Measurements from ENCODE around the gene TSHZ3. TPM values are rescaled to one million over a fixed set of nuclear protein-coding genes. Genes with fewer than 3 reads are reported as not detected.

Gene TSHZ3
- total RNA-seq, 4 donors from 2014 or later = 3.2 to 65.5 (median 27.9) TPM

DNA sequence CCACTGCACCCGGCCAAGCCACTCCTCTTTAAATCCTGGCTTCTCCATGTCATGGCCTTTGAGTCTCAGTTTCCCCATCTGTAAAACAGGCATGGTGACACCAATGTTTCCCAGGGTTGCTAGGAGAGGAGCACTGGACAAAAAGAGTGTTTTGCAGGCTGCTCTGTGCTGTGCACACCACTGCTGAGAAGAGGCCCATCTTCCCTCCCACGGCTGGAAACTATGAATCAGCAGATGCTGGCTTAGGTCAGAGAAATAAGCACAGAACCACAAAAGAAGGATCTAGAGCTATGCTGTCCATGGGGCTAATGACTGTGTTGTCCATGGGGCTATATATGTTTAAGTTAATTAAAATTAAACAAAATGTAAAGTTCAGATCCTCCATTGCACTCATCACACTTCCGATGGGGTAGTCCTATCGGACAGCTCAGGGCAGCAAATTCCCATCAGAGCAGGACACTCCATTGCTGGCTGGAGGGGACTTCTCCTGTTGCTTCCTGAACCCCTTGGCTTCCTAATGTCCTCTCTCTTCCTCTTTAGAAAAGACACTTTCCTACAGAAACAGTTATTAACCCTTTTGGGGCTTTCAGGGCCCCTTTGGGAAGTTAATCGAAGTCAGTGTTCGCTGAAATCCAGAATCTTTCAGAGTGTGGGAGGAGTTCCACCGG lies 37.1 kb downstream of the TSHZ3 start:
- Histone ChIP-seq H3K4me1 (peaks cover 9 to 10% of the 10 kb centered on the region in 2 donors), H3K27ac (peak overlapping the region; percentile 44 to 47), H3K4me3 (no peak overlapping the region), H3K27me3 (no peaks in the 10 kb centered on the region), H3K36me3 (no peaks in the 10 kb centered on the region), H3K9me3 (no peaks in the 10 kb centered on the region)
- DNase-seq = peak; percentile 55 to 70
- no peak for TF ChIP-seq POLR2A (IDR thresholded peaks at IDR 0.05)
- TF ChIP-seq, protein P1, sequence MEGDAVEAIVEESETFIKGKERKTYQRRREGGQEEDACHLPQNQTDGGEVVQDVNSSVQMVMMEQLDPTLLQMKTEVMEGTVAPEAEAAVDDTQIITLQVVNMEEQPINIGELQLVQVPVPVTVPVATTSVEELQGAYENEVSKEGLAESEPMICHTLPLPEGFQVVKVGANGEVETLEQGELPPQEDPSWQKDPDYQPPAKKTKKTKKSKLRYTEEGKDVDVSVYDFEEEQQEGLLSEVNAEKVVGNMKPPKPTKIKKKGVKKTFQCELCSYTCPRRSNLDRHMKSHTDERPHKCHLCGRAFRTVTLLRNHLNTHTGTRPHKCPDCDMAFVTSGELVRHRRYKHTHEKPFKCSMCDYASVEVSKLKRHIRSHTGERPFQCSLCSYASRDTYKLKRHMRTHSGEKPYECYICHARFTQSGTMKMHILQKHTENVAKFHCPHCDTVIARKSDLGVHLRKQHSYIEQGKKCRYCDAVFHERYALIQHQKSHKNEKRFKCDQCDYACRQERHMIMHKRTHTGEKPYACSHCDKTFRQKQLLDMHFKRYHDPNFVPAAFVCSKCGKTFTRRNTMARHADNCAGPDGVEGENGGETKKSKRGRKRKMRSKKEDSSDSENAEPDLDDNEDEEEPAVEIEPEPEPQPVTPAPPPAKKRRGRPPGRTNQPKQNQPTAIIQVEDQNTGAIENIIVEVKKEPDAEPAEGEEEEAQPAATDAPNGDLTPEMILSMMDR (IDR thresholded peaks at IDR 0.05) = no peak
- intact Hi-C loops (cut with DNase I; ENCODE audit: low total_unique reads) = no loop called here

DNA sequence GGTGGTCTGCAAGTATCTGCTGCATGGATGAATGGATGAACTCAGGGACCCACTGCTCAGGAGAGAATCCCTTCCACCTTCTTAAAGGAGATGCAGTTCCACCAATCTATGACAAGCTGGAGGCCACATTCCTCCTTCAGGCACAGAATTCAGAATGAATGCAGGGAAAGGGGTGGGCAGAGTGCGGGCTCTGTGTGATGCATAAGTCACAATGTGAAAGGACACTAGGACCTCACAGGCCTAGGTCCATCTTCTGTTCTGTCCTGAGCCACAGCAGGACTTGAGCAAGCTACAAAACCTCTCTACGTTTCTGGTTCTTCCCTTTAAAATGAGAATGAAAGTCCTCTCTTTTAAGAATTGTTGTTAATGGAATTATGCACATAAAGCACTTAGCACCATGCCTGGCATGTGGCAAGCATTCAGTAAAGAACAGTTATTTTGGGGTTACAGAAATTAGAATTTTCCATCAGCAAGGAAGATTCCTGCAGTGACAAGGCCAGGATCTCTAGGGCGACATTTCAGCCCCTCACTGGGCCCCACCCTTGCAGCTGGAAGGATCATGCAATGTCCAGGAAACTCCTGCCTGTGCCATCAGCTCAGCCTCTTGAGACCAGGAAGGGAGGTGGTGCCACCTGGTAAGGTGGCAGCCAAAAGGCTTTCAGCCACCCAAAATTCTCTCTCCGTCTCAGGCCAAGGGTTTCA lies 38.7 kb downstream of the TSHZ3 start:
- Histone ChIP-seq H3K36me3 (no peaks in the 10 kb centered on the region), H3K27ac (no peak overlapping the region), H3K27me3 (no peaks in the 10 kb centered on the region), H3K4me3 (no peak overlapping the region), H3K9me3 (no peaks in the 10 kb centered on the region), H3K4me1 (peaks cover 6 to 7% of the 10 kb centered on the region in 2 donors)
- intact Hi-C loops (cut with DNase I; ENCODE audit: low total_unique reads) = no loop called here
- DNase-seq = no peak
- no peak for TF ChIP-seq POLR2A (IDR thresholded peaks at IDR 0.05)
- TF ChIP-seq, protein P1 (IDR thresholded peaks at IDR 0.05) = no peak

DNA sequence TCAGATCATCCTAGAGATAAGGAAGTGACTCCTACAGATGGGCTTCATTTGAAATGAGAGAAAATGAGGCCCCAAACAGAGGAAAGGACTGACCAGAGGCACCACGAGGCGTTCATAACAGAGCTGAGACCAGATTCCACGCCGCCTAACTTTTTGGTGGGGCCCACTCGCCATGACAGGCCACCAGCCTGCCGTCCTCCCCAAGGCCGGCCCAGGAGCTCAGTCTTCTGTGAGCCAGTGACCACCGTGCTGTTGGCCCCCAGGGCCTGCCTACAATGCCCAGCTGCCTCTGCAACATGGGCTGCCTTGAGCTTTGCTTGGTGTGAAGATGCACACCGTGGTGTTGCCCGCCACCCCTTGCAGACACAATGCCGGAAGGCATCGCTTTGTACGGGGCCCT lies 40.5 kb downstream of the TSHZ3 start:
- no peak overlapping the region for H3K27ac ChIP-seq
- no peak for DNase-seq
- TF ChIP-seq, protein P1 (IDR thresholded peaks at IDR 0.05) = no peak
- no peak for TF ChIP-seq POLR2A (IDR thresholded peaks at IDR 0.05)
- peaks cover 4 to 6% of the 10 kb centered on the region in 2 donors for H3K4me1 ChIP-seq
- H3K36me3 ChIP-seq = no peaks in the 10 kb centered on the region
- intact Hi-C loops (cut with DNase I; ENCODE audit: low total_unique reads) = no loop called here
- no peak overlapping the region for H3K4me3 ChIP-seq
- no peaks in the 10 kb centered on the region for H3K9me3 ChIP-seq
- H3K27me3 ChIP-seq = no peaks in the 10 kb centered on the region

GRCh38 chr19:31307071-31307669 lies 42.1 kb downstream of the TSHZ3 start:
- no peak for TF ChIP-seq POLR2A (IDR thresholded peaks at IDR 0.05)
- TF ChIP-seq, protein P1 (IDR thresholded peaks at IDR 0.05) = no peak
- DNase-seq = no peak
- no peaks in the 10 kb centered on the region for H3K9me3 ChIP-seq
- no peak overlapping the region for H3K27ac ChIP-seq
- intact Hi-C loops (cut with DNase I; ENCODE audit: low total_unique reads) = no loop called here
- H3K36me3 ChIP-seq = no peaks in the 10 kb centered on the region
- no peaks in the 10 kb centered on the region for H3K4me1 ChIP-seq
- H3K27me3 ChIP-seq = no peaks in the 10 kb centered on the region
- no peak overlapping the region for H3K4me3 ChIP-seq

Data from uterus (tissue), 4 donors.